H1 (cell line): ENCODE data around the gene SHROOM3. TPM values are rescaled to one million over a fixed set of nuclear protein-coding genes. Genes with fewer than 3 reads are reported as not detected.

Experiments used
- CTCF ChIA-PET: fragments of 300-600 bp; sonication (Branson Sonifier 250); formaldehyde crosslinking; loops from one replicate; lab custom pipeline; 2021; ENCODE audit not compliant: partially characterized antibody; lab: Charles Lee
- POLR2A ChIA-PET: fragments of 300-600 bp; sonication (Branson Sonifier 250); formaldehyde crosslinking; loops from one replicate; lab custom pipeline; 2021; ENCODE audit warnings: inconsistent platforms; ENCODE audit not compliant: partially characterized antibody; lab: Charles Lee
- DNase-seq, 2 experiments: peaks; one replicate each; pipeline versions ENCODE4 v3.0.0 to v3.0.0-alpha.2; 2010 to 2022; ENCODE audit warnings: low spot score in 2 of 2, low read depth in 1 of 2, mixed read lengths in 1 of 2
- FAIRE-seq: peaks from 2 replicates; lab custom pipeline; 2011; peaks lifted over from hg19 to GRCh38; lab: Jason Lieb, UNC
- H2AFZ ChIP-seq: 2 replicates; pipeline ENCODE4 v1.8.1; 2012; ENCODE audit warnings: low read length, inconsistent platforms
- H2AK5ac ChIP-seq: 2 replicates; pipeline ENCODE4 v1.6.1; 2013; ENCODE audit warnings: low read depth, low read length
- H2BK120ac ChIP-seq: replicated peaks from 2 replicates; pipeline ENCODE3; 2013; ENCODE audit warnings: low read depth, low read length, inconsistent platforms
- H2BK12ac ChIP-seq: 2 replicates; pipeline ENCODE4 v1.6.1; 2013; ENCODE audit warnings: low read depth, low read length
- H2BK15ac ChIP-seq: 2 replicates; pipeline ENCODE4 v1.6.1; 2013; ENCODE audit warnings: low read length
- H2BK20ac ChIP-seq: 2 replicates; pipeline ENCODE4 v1.6.1; 2013; ENCODE audit warnings: low read length
- H2BK5ac ChIP-seq: 2 replicates; pipeline ENCODE4 v1.6.1; 2013; ENCODE audit warnings: low read depth, low read length
- H3K14ac ChIP-seq: 2 replicates; pipeline ENCODE4 v1.6.1; 2013; ENCODE audit warnings: inconsistent platforms; ENCODE audit not compliant: insufficient read length
- H3K18ac ChIP-seq: 2 replicates; pipeline ENCODE4 v1.6.1; 2013; ENCODE audit warnings: low read length; ENCODE audit errors: extremely low read depth
- H3K23ac ChIP-seq: 2 replicates; pipeline ENCODE4 v1.6.1; 2013; ENCODE audit warnings: inconsistent platforms; ENCODE audit not compliant: insufficient read length
- H3K23me2 ChIP-seq: 2 replicates; pipeline ENCODE4 v1.6.1; 2013; ENCODE audit warnings: low read depth, low read length
- H3K27ac ChIP-seq: 2 replicates; pipeline ENCODE4 v1.6.1; 2011; ENCODE audit warnings: low read depth, low read length, inconsistent platforms
- H3K27me3 ChIP-seq, 4 experiments: replicated peaks in 1 of 4; 1 replicate in 1 of 4; 2 replicates in 3 of 4; pipeline versions ENCODE4 v1.6.1 to v1.8.1; 2011 to 2013; ENCODE audit warnings: low read length in 3 of 4, mild to moderate bottlenecking in 3 of 4, inconsistent platforms in 2 of 4, mixed read lengths in 2 of 4, moderate library complexity in 1 of 4; ENCODE audit not compliant: control insufficient read depth in 3 of 4, insufficient read depth in 3 of 4; ENCODE audit errors: extremely low read depth in 1 of 4
- H3K36me3 ChIP-seq, 4 experiments: 2 replicates each; pipeline versions ENCODE4 v1.6.1 to v1.8.1; 2011 to 2013; ENCODE audit warnings: mild to moderate bottlenecking in 4 of 4, low read length in 3 of 4, moderate library complexity in 2 of 4, control low read depth in 1 of 4, inconsistent platforms in 1 of 4; ENCODE audit not compliant: insufficient read depth in 4 of 4, control insufficient read depth in 2 of 4
- H3K4ac ChIP-seq: replicated peaks from 2 replicates; pipeline ENCODE3; 2013; ENCODE audit warnings: low read length, low read depth, mixed read lengths, inconsistent platforms; ENCODE audit not compliant: insufficient read length
- H3K4me1 ChIP-seq, 4 experiments: replicated peaks in 1 of 4; 1 replicate in 1 of 4; 2 replicates in 3 of 4; pipeline versions ENCODE4 v1.6.1 to v1.8.1; 2011 to 2013; ENCODE audit warnings: low read length in 3 of 4, inconsistent platforms in 2 of 4, mixed read lengths in 1 of 4; ENCODE audit not compliant: insufficient read depth in 4 of 4, control insufficient read depth in 3 of 4
- H3K4me2 ChIP-seq, 2 experiments: 2 replicates each; pipeline versions ENCODE4 v1.6.1 to v1.8.1; 2011 to 2013; ENCODE audit warnings: low read depth in 2 of 2, low read length in 2 of 2, control low read depth in 1 of 2, inconsistent platforms in 1 of 2, mild to moderate bottlenecking in 1 of 2; ENCODE audit not compliant: insufficient read depth in 1 of 2
- H3K4me3 ChIP-seq, 4 experiments: fragments of 200-600, 300-600 bp in 1 of 4; sonication (generic), shearing (Covaris generic), sonication (Bioruptor Twin) in 1 of 4; 2 replicates each; pipeline versions ENCODE4 v1.5.1 to v1.8.1; 2011 to 2016; ENCODE audit warnings: low read length in 4 of 4, low read depth in 3 of 4, control low read depth in 2 of 4, inconsistent platforms in 2 of 4, mild to moderate bottlenecking in 2 of 4, mixed read lengths in 1 of 4, moderate library complexity in 1 of 4; ENCODE audit not compliant: insufficient read depth in 2 of 4; ENCODE audit errors: extremely low read depth in 1 of 4
- H3K56ac ChIP-seq: replicated peaks from 2 replicates; pipeline ENCODE3; 2013; ENCODE audit warnings: low read depth, mild to moderate bottlenecking, mixed read lengths, low read length, inconsistent platforms; ENCODE audit not compliant: insufficient read length
- H3K79me1 ChIP-seq: 2 replicates; pipeline ENCODE4 v1.6.1; 2013; ENCODE audit warnings: low read depth, low read length, control low read depth
- H3K79me2 ChIP-seq, 2 experiments: 2 replicates each; pipeline versions ENCODE4 v1.6.1 to v1.8.1; 2012 to 2013; ENCODE audit warnings: low read length in 2 of 2, mild to moderate bottlenecking in 2 of 2, inconsistent platforms in 1 of 2; ENCODE audit not compliant: insufficient read depth in 2 of 2, control insufficient read depth in 1 of 2
- H3K9ac ChIP-seq, 4 experiments: replicated peaks in 1 of 4; 1 replicate in 1 of 4; 2 replicates in 3 of 4; pipeline versions ENCODE4 v1.6.1 to v1.8.1; 2011 to 2013; ENCODE audit warnings: low read depth in 3 of 4, low read length in 3 of 4, control low read depth in 2 of 4, mild to moderate bottlenecking in 2 of 4, moderate library complexity in 2 of 4, inconsistent platforms in 1 of 4; ENCODE audit errors: extremely low read depth in 1 of 4
- H3K9me3 ChIP-seq, 2 experiments: 2 replicates each; pipeline versions ENCODE4 v1.6.1 to v1.8.1; 2012 to 2013; ENCODE audit warnings: mild to moderate bottlenecking in 2 of 2, moderate library complexity in 2 of 2, control low read depth in 1 of 2, inconsistent platforms in 1 of 2, low read depth in 1 of 2, low read length in 1 of 2, mixed read lengths in 1 of 2; ENCODE audit not compliant: insufficient read depth in 2 of 2
- H4K20me1 ChIP-seq, 2 experiments: replicated peaks in 1 of 2; 2 replicates each; pipeline versions ENCODE3 to v1.8.1; 2011 to 2013; ENCODE audit warnings: inconsistent platforms in 2 of 2, low read length in 2 of 2, mild to moderate bottlenecking in 1 of 2; ENCODE audit not compliant: insufficient read depth in 2 of 2, control insufficient read depth in 1 of 2
- H4K5ac ChIP-seq: 2 replicates; pipeline ENCODE4 v1.6.1; 2013; ENCODE audit warnings: low read length, low read depth, mixed read lengths, inconsistent platforms; ENCODE audit not compliant: insufficient read length
- H4K8ac ChIP-seq: 2 replicates; pipeline ENCODE4 v1.8.0; 2013; ENCODE audit warnings: mild to moderate bottlenecking, moderate library complexity, low read length, inconsistent platforms; ENCODE audit not compliant: insufficient read depth; ENCODE audit errors: extremely low read depth
- H4K91ac ChIP-seq: replicated peaks from 2 replicates; pipeline ENCODE3; 2013; ENCODE audit warnings: low read length, mixed read lengths, inconsistent platforms; ENCODE audit not compliant: insufficient read length
- RAD21 ChIP-seq, 2 experiments: IDR thresholded peaks in 1 of 2; conservative IDR thresholded peaks in 1 of 2; 2 replicates each; pipeline ENCODE4 v1.6.1; 2011; ENCODE audit warnings: low read depth in 2 of 2, low read length in 2 of 2, improper control_type of control experiment in 1 of 2, inconsistent platforms in 1 of 2, mild to moderate bottlenecking in 1 of 2, moderate library complexity in 1 of 2
- whole genome bisulfite sequencing, 2 experiments: shearing (Covaris generic) in 1 of 2; methylation state at CpG; one replicate each; pipeline versions ENCODE4 v1.1.6 to v1.1.7; 2013 to 2015; ENCODE audit warnings: low lambda C conversion rate in 2 of 2, mixed read lengths in 2 of 2, inconsistent platforms in 1 of 2, low coverage in 1 of 2, missing lambda C conversion rate in 1 of 2; ENCODE audit not compliant: insufficient replicate concordance in 2 of 2, insufficient coverage in 1 of 2, insufficient read length in 1 of 2; ENCODE audit errors: extremely low coverage in 1 of 2, missing lambda C conversion rate in 1 of 2; 5-methylcytosine and 5-hydroxymethylcytosine counted together
- polyA plus RNA-seq, 7 experiments: library from polyadenylated mRNA; depleted of rRNA in 3 of 7; stranded (reverse) in 5 of 7; unstranded in 2 of 7; fragments of >200 nt in 5 of 7; fragments of 200-250 nt in 2 of 7; gene quantifications; 1 replicate in 5 of 7; 2 replicates in 1 of 7; 4 replicates in 1 of 7; pipeline versions ENCODE4 v1.2.1 to v1.2.3, GENCODE V29; 2011 to 2013; ENCODE audit warnings: missing spikeins in 2 of 7, mixed read lengths in 2 of 7
- total RNA-seq: library from RNA; stranded (reverse); fragmentation: NEBNext Ultra II Directional; extraction: Animal tissue kit (Norgen Biotek cat#: 25700); gene quantifications from 2 replicates; pipeline ENCODE4 v1.2.1, GENCODE V29; 2021

SHROOM3 gene
- total and polyA plus RNA-seq, 2 of the 8 experiments (the other 6 are each of a cell fraction or from before 2014, with no cell fraction given) = 15.8 to 34.0 TPM

DNA sequence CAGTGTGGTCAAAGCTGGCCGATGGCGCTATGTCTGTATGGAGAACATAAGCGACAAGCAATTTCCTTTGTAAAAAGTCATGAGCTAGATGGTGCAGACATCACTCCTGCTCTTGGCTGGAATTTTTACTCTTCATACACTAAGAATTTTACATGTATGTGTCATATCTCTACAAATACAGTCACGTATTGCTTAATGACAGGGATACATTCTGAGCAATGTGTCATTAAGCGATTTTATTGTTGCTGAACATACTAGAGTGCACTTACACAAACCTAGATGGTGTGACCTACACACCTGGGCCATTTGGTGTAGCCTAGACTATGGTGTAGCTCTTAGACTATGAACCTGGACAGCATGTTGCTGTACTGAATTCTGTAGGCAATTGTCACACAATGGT lies 277.5 kb downstream of the SHROOM3 start:
- Histone ChIP-seq H4K5ac (no peak overlapping the region), H3K9ac (no peak overlapping the region), H3K4me1 (peaks cover 0 to 15% (median 0%) of the 10 kb centered on the region in 4 experiments; a peak in 2 of 7 replicates), H2BK5ac (no peak overlapping the region), H4K20me1 (peaks cover 0 to 5% of the 10 kb centered on the region in 2 experiments), H3K27me3 (no peaks in the 10 kb centered on the region), H2BK120ac (no peak overlapping the region), H3K9me3 (no peaks in the 10 kb centered on the region), H4K91ac (no peak overlapping the region), H3K23ac (no peak overlapping the region), H2BK12ac (no peak overlapping the region), H3K27ac (no peak overlapping the region), H3K4me2 (no peak overlapping the region), H3K36me3 (peaks cover 7 to 34% (median 21%) of the 10 kb centered on the region in 4 experiments; a peak in 6 of 8 replicates), H3K14ac (no peak overlapping the region), H3K23me2 (no peaks in the 10 kb centered on the region), H2AFZ (no peak overlapping the region), H3K18ac (no peak overlapping the region), H3K56ac (no peak overlapping the region), H3K4ac (no peak overlapping the region), H2AK5ac (no peak overlapping the region), H3K4me3 (no peak overlapping the region)
- CTCF ChIA-PET = interaction anchor here (1.0 to 1.3 kb wide), 5 partner anchors 13 to 126 kb away, joined by 3 to 8 read pairs (median 3); no protein-coding TSS in a partner anchor
- 90% methylated on average over 5 of the region's 5 CpGs; no CpG with 5 or more reads in 1 of the 2 experiments for WGBS, 2 experiments
- POLR2A ChIA-PET = interaction anchor here (1.1 to 2.0 kb wide), 3 partner anchors 10 to 277 kb away, joined by 4 to 6 read pairs (median 4); partner anchors contain the start of gene SHROOM3
- FAIRE-seq = no peak
- TF ChIP-seq RAD21 (IDR thresholded peaks at IDR 0.05 in 1 of 2, conservative IDR thresholded peaks at IDR 0.05 in 1 of 2; ENCODE audit: low read depth in 2 of 2, low read length in 2 of 2) = no peak
- TF ChIP-seq, all 59 proteins: peak for 0
- Histone ChIP-seq H4K8ac (no peak overlapping the region), H2BK20ac (no peak overlapping the region), H3K79me1 (peaks cover 2% of the 10 kb centered on the region), H2BK15ac (no peak overlapping the region), H3K79me2 (peaks cover 3 to 34% of the 10 kb centered on the region in 2 experiments; a peak in 2 of 4 replicates)
- DNase-seq = no peak
